CD4-positive, alpha-beta T cell treated with Interleukin-15 for 1 hour (primary cell): ENCODE data around the gene RXYLT1.
"Not testable (repeated sequence)": the region's sequence is repeated elsewhere in the genome, so short reads cannot be mapped to it uniquely, and the experiment has no call there.

ENCODE experiments used
- DNase-seq: peaks from one replicate; pipeline ENCODE4 v3.0.0-alpha.2; 2020

The RXYLT1 gene, protein sequence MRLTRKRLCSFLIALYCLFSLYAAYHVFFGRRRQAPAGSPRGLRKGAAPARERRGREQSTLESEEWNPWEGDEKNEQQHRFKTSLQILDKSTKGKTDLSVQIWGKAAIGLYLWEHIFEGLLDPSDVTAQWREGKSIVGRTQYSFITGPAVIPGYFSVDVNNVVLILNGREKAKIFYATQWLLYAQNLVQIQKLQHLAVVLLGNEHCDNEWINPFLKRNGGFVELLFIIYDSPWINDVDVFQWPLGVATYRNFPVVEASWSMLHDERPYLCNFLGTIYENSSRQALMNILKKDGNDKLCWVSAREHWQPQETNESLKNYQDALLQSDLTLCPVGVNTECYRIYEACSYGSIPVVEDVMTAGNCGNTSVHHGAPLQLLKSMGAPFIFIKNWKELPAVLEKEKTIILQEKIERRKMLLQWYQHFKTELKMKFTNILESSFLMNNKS

DNA sequence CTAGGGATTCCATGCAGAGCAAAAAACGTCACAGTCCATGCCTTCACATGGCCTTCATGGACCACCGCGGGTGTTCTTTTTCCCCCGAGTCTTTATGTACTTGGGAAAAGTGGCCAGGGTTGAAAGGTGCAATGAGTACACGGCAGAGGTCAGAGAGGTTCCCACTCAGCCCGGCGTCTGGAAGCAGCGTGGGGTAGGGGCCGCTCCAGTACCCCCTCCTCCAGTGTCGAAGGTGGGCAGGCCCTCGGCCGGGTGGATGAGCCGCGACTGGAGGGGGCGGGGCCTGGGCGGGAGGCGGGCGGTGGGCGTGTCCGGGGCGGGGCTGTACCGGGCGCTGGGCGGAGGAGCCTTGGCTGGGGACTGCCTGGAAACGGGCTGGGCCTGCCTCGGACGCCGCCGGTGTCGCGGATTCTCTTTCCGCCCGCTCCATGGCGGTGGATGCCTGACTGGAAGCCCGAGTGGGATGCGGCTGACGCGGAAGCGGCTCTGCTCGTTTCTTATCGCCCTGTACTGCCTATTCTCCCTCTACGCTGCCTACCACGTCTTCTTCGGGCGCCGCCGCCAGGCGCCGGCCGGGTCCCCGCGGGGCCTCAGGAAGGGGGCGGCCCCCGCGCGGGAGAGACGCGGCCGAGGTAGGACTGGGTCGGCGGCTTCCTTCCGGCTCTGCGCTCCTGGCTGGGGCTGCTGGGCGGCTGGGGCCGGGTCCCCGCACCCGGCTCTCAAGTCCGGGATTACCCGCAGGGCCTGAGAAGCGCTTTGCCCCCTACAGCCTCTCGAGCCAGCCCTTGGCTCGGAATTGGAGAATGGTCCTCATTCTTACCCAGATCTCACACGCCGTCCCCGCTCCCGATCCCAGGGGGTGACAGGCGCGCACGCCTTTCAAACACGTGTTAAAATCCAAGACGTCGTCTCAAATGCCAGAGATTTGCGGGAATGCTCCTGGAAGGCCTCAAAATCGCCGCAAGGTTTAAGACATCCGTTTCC lies at the start of gene RXYLT1:
TSS of gene RXYLT1 (plus strand) at position 412 of the 984 bp plus-strand sequence. CDS start at position 464, 52 bp downstream.
- DNase-seq: peak; percentile 82

DNA sequence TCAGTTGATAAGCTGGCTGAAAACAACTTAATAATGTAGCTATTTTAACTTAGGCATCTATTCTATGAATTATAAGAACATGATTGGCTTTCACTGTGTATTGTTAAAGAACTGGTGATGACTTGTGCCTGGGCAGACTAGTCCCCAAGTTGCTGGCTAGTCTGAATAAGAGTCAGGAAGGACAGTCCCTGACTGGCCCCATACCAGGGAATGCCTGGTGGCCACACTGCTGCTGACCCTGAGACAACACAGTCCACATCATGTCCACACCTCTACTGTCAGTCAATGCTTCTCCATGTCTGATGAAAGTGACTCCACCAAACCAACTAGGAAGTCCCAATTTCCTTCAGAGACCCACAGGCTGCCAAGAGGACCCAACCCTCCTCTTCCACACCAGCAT lies 46.9 kb upstream of the RXYLT1 start:
- DNase-seq: not testable (repeated sequence)

DNA sequence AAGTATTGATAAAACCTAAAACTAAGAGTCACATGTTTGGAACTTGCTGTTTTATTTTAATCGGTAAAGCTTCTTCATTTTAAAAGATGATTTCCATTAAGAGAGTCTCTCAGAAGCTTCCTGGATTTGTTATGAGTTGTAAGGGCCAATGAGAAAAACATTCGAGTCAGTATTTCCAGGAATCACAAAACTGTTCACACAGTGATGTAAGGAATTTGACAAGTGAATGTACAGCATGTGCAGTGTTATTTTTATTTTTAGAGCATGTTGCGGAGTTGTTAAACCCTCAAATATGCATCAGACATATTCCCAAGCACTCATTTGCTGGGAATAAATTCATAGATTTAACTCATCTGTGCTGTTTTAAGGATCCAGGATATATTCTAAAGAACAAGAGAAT lies 46.1 kb upstream of the RXYLT1 start:
- not testable (repeated sequence) for DNase-seq

DNA sequence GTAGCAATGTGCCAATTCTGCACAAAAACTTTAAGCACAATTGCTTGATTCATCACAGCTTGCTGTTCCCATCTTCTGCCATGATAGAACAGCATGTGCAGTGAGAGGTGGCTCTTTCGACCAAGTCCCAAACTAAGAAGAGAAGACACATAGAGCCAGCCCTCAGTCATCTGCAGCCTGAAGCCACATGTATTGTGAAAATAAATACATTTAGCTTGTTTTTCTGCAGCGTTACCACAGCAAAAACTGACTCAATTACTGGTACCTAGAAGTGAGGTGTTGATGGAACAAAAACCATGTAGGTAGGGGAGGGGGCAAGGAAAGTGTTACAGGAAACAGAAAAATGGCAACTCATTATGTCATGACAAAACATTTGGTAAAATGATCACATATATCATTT lies 39.2 kb upstream of the RXYLT1 start:
- not testable (repeated sequence) for DNase-seq

DNA sequence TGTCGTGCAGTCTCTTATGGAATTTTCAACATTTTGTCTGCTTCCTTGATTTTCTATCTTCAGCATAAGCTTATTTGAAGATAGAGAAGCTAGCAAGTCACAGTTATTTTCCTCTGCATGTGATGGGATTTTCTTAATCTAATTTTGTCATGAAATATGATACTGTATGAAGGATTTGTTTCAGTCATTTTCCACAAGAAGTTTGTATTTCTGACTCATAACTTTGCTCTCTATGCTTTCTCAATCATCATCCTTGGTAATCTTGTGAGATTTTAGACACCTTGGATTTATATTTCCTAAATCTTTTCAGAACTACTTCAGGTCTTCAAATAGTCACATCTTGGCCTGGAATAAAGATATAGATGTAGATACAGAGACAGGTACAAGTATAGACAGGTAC lies 38.3 kb upstream of the RXYLT1 start:
- not testable (repeated sequence) for DNase-seq

DNA sequence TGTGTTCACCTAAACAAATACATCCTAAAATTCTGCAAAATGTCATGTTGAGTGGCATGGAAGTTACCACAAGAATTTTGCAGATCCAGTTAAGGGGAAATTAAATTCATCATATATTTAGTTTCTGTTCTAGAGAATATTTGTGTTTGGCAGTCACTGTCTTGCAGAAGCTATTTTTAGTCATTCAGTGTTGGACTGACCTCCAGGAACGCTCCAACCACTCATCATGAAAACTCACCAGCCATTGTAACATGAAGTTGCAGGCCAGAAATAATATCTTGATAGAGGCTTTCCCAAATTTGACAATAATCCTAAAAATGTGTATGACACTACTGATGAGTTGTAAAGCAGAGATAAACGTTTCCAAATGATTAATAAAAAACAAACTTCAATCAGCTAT lies 35.6 kb upstream of the RXYLT1 start:
- DNase-seq: not testable (repeated sequence)

DNA sequence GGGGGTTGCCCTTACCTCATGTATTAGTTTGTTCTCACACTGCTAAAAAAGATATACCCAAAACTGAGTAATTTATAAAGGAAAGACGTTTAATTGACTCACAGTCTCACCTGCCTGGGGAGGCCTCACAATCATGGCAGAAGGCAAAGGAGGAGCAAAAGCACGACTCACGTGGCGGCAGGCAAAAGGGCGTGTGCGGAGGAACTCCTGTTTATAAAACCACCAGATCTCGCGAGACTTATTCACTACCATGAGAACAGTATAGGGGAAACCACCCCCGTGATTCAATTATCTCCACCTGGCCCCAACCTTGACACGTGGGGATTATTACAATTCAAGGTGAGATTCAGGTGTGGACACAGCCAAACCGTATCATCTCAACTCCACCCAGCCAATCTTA lies 33.2 kb upstream of the RXYLT1 start:
- not testable (repeated sequence) for DNase-seq

DNA sequence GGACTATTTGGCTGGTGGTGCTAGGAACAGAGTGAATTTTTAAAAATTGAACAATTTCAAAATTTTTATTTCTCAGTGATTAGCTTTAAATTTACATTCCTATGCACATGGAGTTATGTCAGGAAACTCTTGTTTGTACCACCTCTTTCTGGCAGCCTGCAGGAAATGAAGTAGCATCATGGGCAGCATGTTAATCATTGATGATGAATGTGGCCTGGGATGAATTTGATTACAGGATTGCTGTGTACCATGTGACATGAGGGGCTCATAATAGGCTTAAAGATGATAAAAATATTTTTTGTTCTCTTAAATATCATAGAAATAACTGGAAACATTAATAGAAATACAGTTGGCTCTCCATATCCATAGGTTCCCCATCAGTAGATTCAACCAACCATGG lies 32.6 kb upstream of the RXYLT1 start:
- DNase-seq: not testable (repeated sequence)

DNA sequence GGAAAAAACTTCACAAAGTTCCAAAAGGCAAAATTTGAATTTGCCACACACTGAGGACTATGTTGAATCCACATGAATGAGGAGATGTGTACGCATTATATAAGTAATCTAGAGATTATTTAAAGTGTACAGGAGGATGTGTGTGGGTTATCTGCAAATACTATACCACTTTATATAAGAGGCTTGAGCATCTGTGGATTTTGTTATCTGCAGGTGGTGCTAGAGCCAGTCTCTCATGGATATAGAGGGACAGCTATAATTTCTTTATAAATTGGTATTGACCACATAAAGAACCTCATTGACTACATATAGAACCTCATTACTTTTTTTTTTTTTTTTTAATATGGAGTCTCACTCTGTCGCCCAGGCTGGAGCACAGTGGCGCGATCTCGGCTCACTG lies 32.2 kb upstream of the RXYLT1 start:
- DNase-seq: no peak

DNA sequence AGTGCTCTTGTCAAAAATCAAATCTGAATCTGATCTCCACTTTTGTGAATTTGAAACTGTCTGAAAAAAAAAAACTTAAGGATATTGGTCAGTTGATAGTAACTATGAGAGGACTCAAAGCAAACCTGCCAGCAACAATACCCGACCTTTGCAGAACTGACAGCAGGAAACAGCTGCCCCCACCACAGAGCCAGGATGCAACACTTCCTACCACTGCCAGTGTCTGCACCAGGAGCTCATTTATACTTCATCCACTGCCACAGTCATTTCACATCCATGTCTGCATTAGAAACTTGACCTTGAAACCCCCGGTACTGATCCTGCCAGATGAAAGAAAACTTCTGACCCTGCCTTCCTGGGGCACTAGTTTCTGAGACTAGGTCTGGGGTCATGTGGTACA lies 27.4 kb upstream of the RXYLT1 start:
- no peak for DNase-seq

DNA sequence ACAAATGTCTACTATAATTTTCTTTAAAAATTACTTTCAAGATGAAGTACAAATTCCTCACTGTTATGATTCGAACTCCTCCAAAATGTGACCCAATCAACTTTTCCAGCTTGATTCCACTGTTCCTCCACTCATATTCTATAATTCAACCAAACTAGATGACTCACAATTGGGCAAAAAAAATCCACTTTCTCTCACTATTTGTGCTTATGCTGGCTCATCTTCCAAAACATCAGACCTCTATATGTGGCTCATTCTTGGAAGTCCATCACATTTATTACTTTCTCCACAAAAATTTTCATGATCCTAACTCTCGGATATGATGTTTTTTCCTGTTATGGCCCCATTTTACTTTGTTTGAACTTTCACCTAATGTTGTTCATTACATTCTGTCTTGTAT lies 26.9 kb upstream of the RXYLT1 start:
- DNase-seq: no peak

DNA sequence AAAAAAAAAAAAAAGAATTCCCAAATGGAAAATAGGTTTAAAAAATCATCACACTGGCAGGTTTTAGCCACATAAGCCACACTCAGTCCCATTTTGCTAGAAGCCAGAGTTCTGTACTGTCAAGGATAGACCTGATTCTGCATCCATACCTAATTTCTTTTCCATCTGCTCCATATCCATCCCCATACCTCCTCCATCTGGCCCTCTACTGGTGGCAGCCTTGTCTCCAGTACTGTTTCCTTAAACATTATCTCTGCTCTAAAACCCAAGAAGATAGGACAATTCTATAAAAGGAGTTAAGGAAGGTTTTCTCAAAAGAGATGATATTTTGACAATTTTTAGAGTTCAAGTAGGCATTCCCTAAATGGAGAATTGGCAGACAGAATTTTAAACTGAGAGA lies 26.0 kb upstream of the RXYLT1 start:
- no peak for DNase-seq

DNA sequence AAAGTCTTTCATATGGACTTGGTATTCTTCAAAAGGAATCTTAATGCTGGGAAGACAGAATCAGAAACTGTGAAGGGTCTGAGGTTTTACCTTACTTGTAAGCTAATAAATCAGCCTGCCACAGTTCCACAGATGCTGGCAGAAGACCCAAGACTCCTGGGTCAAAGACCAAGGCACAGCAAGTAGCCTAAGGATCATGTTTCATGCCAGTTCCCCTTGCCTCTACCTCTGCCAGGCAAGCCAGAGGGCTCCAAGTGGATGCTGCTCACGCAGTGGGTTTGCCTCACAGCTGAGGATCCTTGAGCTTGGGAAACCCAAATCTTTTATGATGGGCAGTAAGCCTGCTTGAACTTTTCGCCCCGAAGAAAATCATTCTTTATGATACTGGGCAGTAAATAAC lies 15.2 kb upstream of the RXYLT1 start:
- no peak for DNase-seq

DNA sequence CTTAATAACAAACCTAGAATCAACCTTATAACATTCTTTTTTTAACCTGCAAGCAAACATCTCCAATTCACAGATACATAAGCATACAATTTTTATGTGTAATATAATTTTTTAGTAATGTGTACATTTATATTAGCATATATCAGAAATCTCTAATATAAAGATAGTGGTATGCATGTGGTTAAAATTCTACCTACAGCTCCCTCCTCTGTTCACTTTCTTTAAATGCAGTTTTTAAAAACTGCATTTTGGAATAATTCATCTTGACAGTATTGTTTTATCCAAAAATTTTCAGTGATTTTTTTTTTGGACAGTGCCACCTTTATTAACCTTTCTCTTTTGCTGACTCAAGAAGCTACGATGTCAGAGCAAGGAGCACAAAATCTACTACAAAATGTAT lies 13.2 kb upstream of the RXYLT1 start:
- no peak for DNase-seq

DNA sequence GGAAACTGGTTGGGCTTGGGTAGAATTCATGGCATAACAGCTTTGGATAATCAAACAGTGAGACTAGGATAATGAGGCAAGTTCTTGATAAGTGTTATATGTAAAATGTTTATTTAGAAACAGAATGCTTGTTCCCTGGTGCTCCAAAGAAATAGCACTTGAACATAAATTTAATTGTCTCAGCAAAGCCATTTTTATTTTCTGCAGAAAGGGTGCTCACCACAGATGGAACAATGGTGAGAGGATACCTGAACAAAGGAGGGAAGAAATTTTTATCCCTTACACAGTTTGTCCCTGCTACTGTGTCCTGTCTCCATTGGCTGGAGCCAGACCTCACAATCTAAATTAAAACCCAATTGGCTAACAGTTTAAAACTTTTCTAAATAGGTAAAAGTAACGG lies 9.3 kb upstream of the RXYLT1 start:
- no peak for DNase-seq

DNA sequence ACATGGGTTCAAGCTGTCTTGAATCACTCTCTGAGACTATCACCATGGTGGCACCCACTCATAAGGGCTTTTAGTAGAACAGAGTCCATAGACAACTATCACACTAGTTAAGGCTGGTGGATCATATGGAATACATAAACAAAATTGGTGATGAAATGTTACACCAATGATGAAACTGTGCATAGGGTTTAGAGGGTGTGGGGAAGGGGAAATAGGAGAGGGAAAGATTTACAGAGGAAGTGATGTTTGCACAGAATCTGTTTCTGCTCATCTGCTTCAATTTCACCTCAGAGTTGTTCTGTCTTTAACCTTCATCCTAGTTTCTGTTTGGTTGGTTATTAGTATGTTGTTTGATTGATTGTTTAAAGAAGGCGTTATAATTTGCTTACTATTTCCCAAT lies 2.4 kb upstream of the RXYLT1 start:
- no peak for DNase-seq

DNA sequence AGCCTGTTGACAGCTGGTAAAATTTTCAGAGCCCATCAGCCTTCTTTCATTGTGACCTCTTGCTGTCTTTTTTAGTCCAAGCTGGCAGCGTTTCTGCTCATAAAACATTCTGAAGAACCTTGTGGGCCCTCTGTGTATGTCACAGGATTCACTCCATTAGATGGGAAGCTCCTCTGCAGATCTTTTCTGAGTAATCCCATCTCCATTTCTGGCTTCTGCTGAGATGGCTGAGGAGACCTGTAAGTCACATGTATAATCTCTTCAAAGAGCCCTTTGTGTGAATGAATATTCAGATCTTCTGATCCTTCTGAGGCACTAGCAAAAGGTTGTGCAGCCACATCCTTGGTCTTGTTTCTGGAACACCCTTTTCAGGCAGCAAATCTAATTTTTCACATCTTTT lies 2.8 kb downstream of the RXYLT1 start:
- DNase-seq: no peak

DNA sequence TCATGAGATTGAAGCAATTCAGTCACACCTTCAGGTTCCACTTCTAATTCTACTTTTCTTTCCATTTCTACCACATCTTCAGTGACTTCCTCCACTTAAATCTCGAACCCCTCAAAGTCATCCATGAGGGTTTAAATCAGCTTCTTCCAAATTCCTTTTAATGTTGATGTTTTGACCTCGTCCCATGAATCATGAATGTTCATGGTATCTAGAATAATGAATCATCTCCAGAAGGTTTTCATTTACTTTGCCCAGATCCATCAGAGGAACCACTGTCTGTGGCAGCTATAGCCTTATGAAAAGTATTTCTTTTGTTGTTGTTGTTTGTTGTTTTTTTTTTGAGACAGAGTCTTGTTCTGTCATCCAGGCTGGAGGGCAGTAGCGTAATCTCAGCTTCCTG lies 7.6 kb downstream of the RXYLT1 start:
- DNase-seq: no peak

DNA sequence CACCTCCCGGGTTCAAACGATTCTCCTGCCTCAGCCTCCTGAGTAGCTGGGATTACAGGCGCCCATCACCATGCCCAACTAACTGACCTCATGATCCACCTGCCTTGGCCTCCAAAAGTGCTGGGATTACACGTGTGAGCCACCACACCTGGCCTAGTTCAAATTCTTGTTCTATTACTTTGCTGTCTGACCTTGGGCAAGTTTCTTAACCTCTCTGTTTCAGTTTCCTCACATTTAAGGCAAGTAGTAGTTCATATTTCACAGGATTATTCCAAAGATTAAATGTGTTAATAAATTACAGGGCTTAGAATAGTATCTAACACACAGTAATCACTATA lies 10.9 kb downstream of the RXYLT1 start:
- no peak for DNase-seq

DNA sequence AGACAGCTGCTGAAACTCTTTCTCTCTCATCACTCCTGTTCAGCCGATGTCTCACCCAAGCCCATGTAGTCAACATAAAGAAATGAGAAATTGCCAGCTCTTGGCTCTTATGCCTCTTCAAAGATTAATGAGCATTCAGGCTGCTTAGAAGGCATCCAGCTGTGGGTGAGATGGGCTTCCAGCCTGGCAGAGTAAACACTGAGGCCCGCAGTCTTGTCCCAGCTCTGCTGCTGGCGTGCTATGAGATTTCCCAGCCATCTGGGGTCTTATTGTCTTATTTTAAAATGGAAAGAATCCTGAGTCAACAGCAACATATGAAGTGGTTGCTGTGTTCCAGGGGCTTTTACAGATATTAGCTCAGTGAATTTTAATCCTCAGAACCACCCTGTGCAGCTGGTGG lies 12.6 kb downstream of the RXYLT1 start:
- no peak for DNase-seq

DNA sequence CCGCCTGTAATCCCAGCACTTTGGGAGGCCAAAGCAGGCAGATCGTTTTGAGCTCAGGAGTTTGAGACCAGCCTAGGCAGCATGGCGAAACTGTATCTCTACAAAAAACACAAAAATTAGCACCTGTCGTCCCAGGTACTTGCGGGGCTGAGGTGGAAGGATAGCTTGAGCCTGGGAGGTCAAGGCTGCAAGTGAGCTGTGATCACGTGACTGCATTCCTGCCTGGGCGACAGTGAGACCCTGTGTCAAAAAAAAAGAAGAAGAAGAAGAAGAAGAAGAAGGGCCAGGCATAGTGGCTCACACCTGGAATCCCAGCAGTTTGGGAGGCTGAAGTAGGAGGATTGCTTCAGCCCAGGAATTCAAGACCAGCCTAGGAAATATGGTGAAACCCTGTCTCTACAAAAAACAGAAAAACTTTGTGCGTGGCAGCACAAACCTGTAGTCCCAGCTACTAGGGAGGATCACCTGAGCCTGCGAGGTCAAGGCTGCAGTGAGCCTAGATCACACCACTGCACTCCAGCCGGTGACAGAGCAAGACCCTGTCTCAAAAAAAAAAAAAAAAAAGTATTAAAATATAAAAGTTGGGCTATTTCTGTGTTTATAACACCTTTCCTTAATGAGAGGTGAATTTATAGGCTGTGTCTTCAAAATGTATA lies 15.5 kb downstream of the RXYLT1 start:
- no peak for DNase-seq

DNA sequence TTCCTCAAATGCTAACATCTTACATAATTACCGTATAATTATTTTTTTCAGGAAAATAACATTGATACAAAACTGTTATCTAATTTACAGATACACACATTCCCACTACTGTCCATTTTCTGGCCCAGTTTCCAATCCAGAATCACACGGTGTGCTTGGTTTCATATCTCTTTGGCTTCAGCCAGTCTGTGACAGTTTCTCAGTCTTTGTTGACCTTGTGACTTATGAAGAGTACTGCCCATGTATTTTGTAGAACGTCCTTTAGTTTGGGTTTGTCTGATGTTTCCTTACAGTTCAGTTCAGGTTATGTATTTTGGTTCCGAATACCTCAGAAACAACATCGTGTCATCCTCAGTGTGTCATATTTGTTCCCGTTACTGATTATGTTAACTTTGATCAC lies 16.2 kb downstream of the RXYLT1 start:
- DNase-seq: no peak

DNA sequence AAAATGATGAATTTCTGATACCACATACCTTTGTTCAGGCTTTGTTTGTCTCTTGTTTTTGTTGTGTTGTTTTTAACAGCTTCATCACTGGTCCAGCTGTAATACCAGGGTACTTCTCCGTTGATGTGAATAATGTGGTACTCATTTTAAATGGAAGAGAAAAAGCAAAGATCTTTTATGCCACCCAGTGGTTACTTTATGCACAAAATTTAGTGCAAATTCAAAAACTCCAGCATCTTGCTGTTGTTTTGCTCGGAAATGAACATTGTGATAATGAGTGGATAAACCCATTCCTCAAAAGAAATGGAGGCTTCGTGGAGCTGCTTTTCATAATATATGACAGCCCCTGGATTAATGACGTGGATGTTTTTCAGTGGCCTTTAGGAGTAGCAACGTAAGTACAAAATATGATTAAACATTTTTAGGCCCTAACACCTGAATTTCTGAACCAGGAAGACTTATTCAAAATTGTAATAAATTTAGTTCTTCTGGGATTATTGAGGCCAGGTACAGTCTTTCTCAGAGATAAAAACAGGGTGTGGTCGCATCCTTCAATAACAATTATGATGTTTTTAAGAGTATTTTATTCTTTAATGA lies 22.4 kb downstream of the RXYLT1 start:
- DNase-seq: no peak
